Astrocyte (in vitro differentiated cells and primary cell): ENCODE data around the gene CACNA2D4. TPM values are rescaled to one million over a fixed set of nuclear protein-coding genes. Genes with fewer than 3 reads are reported as not detected.

Experiments used
- DNase-seq: peaks from one replicate; pipeline ENCODE4 v3.0.0-alpha.2; 2010; ENCODE audit warnings: low read depth
- FAIRE-seq: peaks from 2 replicates; lab custom pipeline; 2011; peaks lifted over from hg19 to GRCh38; lab: Jason Lieb, UNC
- H2AFZ ChIP-seq: 2 replicates; pipeline ENCODE4 v1.6.0; 2012; ENCODE audit warnings: low read depth, low read length, inconsistent platforms
- H3K27ac ChIP-seq: 2 replicates; pipeline ENCODE4 v1.5.1; 2011; ENCODE audit warnings: low read depth, low read length, inconsistent platforms
- H3K27me3 ChIP-seq: 2 replicates; pipeline ENCODE4 v1.6.0; 2011; ENCODE audit warnings: low read length, inconsistent platforms; ENCODE audit not compliant: insufficient read depth
- H3K36me3 ChIP-seq: 2 replicates; pipeline ENCODE4 v1.5.1; 2011; ENCODE audit warnings: low read length, inconsistent platforms; ENCODE audit not compliant: insufficient read depth
- H3K4me1 ChIP-seq: 2 replicates; pipeline ENCODE4 v1.5.1; 2011; ENCODE audit warnings: low read length, inconsistent platforms; ENCODE audit not compliant: insufficient read depth
- H3K4me2 ChIP-seq: 2 replicates; pipeline ENCODE4 v1.6.0; 2012; ENCODE audit warnings: low read length, inconsistent platforms
- H3K4me3 ChIP-seq: 2 replicates; pipeline ENCODE4 v1.5.1; 2011; ENCODE audit warnings: low read depth, mild to moderate bottlenecking, low read length, inconsistent platforms; ENCODE audit not compliant: insufficient read depth
- H3K79me2 ChIP-seq: 2 replicates; pipeline ENCODE4 v1.6.0; 2012; ENCODE audit warnings: mild to moderate bottlenecking, low read length, inconsistent platforms; ENCODE audit not compliant: insufficient read depth
- H3K9ac ChIP-seq: 2 replicates; pipeline ENCODE4 v1.6.0; 2012; ENCODE audit warnings: mild to moderate bottlenecking, low read length, inconsistent platforms
- H3K9me3 ChIP-seq: 2 replicates; pipeline ENCODE4 v1.5.1; 2012; ENCODE audit warnings: low read depth, mild to moderate bottlenecking, low read length, inconsistent platforms; ENCODE audit not compliant: insufficient read depth
- H4K20me1 ChIP-seq: 2 replicates; pipeline ENCODE4 v1.6.0; 2012; ENCODE audit warnings: low read length, inconsistent platforms; ENCODE audit not compliant: insufficient read depth
- H3K27ac Mint-ChIP-seq: one replicate; pipeline ENCODE4 v1.8.0; 2021; ENCODE audit warnings: mild to moderate bottlenecking, mixed read lengths; ENCODE audit not compliant: unreplicated experiment
- H3K27me3 Mint-ChIP-seq: one replicate; pipeline ENCODE4 v1.8.0; 2021; ENCODE audit warnings: low read depth, mixed read lengths; ENCODE audit not compliant: unreplicated experiment
- H3K36me3 Mint-ChIP-seq: one replicate; pipeline ENCODE4 v1.8.0; 2021; ENCODE audit warnings: low read depth, mixed read lengths; ENCODE audit not compliant: unreplicated experiment
- H3K4me1 Mint-ChIP-seq: one replicate; pipeline ENCODE4 v1.8.0; 2021; ENCODE audit warnings: low read depth, mixed read lengths; ENCODE audit not compliant: unreplicated experiment
- H3K4me3 Mint-ChIP-seq: one replicate; pipeline ENCODE4 v1.8.0; 2021; ENCODE audit warnings: mild to moderate bottlenecking, moderate library complexity, mixed read lengths; ENCODE audit not compliant: unreplicated experiment
- H3K9me3 Mint-ChIP-seq: one replicate; pipeline ENCODE4 v1.8.0; 2021; ENCODE audit warnings: mild to moderate bottlenecking, mixed read lengths; ENCODE audit not compliant: unreplicated experiment
- EZH2 ChIP-seq: IDR thresholded peaks from 2 replicates; pipeline ENCODE4 v1.6.1; 2012; ENCODE audit warnings: mild to moderate bottlenecking, low read length, inconsistent platforms; ENCODE audit not compliant: insufficient read depth
- total RNA-seq: library from RNA; stranded (reverse); gene quantifications from 2 replicates; pipeline ENCODE4 v1.2.1, GENCODE V29; 2021
- TF ChIP-seq, protein P1 (sequence below): IDR thresholded peaks from 2 replicates; pipeline ENCODE4 v1.5.1; 2011; ENCODE audit warnings: low read depth, mild to moderate bottlenecking, inconsistent platforms, low read length, moderate library complexity; ENCODE audit not compliant: insufficient read depth

The CACNA2D4 gene
- total RNA-seq, 1 donor from 2014 or later: 0.09 TPM

- TF ChIP-seq, protein P1, sequence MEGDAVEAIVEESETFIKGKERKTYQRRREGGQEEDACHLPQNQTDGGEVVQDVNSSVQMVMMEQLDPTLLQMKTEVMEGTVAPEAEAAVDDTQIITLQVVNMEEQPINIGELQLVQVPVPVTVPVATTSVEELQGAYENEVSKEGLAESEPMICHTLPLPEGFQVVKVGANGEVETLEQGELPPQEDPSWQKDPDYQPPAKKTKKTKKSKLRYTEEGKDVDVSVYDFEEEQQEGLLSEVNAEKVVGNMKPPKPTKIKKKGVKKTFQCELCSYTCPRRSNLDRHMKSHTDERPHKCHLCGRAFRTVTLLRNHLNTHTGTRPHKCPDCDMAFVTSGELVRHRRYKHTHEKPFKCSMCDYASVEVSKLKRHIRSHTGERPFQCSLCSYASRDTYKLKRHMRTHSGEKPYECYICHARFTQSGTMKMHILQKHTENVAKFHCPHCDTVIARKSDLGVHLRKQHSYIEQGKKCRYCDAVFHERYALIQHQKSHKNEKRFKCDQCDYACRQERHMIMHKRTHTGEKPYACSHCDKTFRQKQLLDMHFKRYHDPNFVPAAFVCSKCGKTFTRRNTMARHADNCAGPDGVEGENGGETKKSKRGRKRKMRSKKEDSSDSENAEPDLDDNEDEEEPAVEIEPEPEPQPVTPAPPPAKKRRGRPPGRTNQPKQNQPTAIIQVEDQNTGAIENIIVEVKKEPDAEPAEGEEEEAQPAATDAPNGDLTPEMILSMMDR: no peak
- no peak for TF ChIP-seq EZH2
- no peaks in the 10 kb centered on the region for H3K9me3 ChIP-seq
- no peak overlapping the region for H3K4me3 ChIP-seq
- peaks cover 18% of the 10 kb centered on the region for H3K4me1 ChIP-seq
- no peak overlapping the region for H3K4me2 ChIP-seq
- peaks cover 6% of the 10 kb centered on the region for H4K20me1 ChIP-seq
- peaks cover 17% of the 10 kb centered on the region for H3K27me3 ChIP-seq
- H3K27me3 Mint-ChIP-seq: peaks cover 47% of the 10 kb centered on the region
- no peaks in the 10 kb centered on the region for H3K36me3 Mint-ChIP-seq
- no peak overlapping the region for H3K27ac Mint-ChIP-seq
- no peaks in the 10 kb centered on the region for H3K79me2 ChIP-seq
- no peak overlapping the region for H3K4me3 Mint-ChIP-seq
- DNase-seq (no peak), FAIRE-seq (no peak)
- H3K4me1 Mint-ChIP-seq: peaks cover 6% of the 10 kb centered on the region
- H3K36me3 ChIP-seq: no peaks in the 10 kb centered on the region
- no peak overlapping the region for H3K9ac ChIP-seq
- H3K9me3 Mint-ChIP-seq: no peaks in the 10 kb centered on the region
- no peak overlapping the region for H3K27ac ChIP-seq
- no peak overlapping the region for H2AFZ ChIP-seq
These were observed 11.0 kb upstream of the CACNA2D4 start for GRCh38 chr12:1929241-1929984.

- DNase-seq (no peak), FAIRE-seq (no peak)
- Histone ChIP-seq H3K4me2 (no peak overlapping the region), H3K27me3 (peaks cover 17% of the 10 kb centered on the region), H4K20me1 (peaks cover 6% of the 10 kb centered on the region), H3K36me3 (no peaks in the 10 kb centered on the region), H2AFZ (no peak overlapping the region), H3K9ac (no peak overlapping the region), H3K27ac (no peak overlapping the region), H3K79me2 (no peaks in the 10 kb centered on the region), H3K9me3 (no peaks in the 10 kb centered on the region), H3K4me1 (peaks cover 15% of the 10 kb centered on the region), H3K4me3 (no peak overlapping the region)
- Mint-ChIP-seq H3K9me3 (no peaks in the 10 kb centered on the region), H3K27ac (no peak overlapping the region), H3K27me3 (peaks cover 53% of the 10 kb centered on the region), H3K4me3 (no peak overlapping the region), H3K4me1 (peaks cover 6% of the 10 kb centered on the region), H3K36me3 (no peaks in the 10 kb centered on the region)
- TF ChIP-seq, protein P1: no peak
- TF ChIP-seq EZH2: no peak
These were observed 10.1 kb upstream of the CACNA2D4 start for GRCh38 chr12:1928439-1929121.
